ENCODE data around the gene DOHH. TPM values are rescaled to one million over a fixed set of nuclear protein-coding genes. Genes with fewer than 3 reads are reported as not detected.

Gene DOHH
- total and polyA plus RNA-seq, 2 experiments from 2014 or later = 19.0 to 34.7 TPM

GRCh38 chr19:3528080-3528479 lies 27.6 kb upstream of the DOHH start:
- Mint-ChIP-seq H3K36me3 (ENCODE audit: low read depth) (peaks cover 12% of the 10 kb centered on the region), H3K9me3 (no peaks in the 10 kb centered on the region), H3K4me3 (no peak overlapping the region), H3K27ac (no peak overlapping the region), H3K4me1 (no peaks in the 10 kb centered on the region; the same call in 2 of the 3 replicates), H3K27me3 (ENCODE audit: insufficient read depth, low read depth, poor library complexity) (peaks cover 5% of the 10 kb centered on the region)
- Histone ChIP-seq H3F3A (replicated peaks; ENCODE audit: low read depth) (no peaks in the 10 kb centered on the region), H3K4me3 (no peak overlapping the region), H3K4me2 (no peak overlapping the region), H3K4me1 (ENCODE audit: insufficient read depth) (no peaks in the 10 kb centered on the region), H3K36me3 (ENCODE audit: insufficient read depth) (no peaks in the 10 kb centered on the region), H2AFZ (no peak overlapping the region), H3K79me2 (replicated peaks; ENCODE audit: insufficient read depth) (no peaks in the 10 kb centered on the region), H3K27me3 (ENCODE audit: insufficient read depth) (no peaks in the 10 kb centered on the region), H3K27ac (ENCODE audit: low read depth) (no peak overlapping the region), H4K20me1 (replicated peaks; ENCODE audit: insufficient read depth) (no peaks in the 10 kb centered on the region; the same call in 1 of the 2 replicates), H3K9me2 (ENCODE audit: insufficient read depth) (no peaks in the 10 kb centered on the region)
- no peak for TF ChIP-seq EZH2 (IDR thresholded peaks at IDR 0.05; ENCODE audit: low read depth, unreplicated experiment)
- no peak for TF ChIP-seq NANOG (IDR thresholded peaks at IDR 0.05; ENCODE audit: borderline replicate concordance)
- TF ChIP-seq, protein P1, sequence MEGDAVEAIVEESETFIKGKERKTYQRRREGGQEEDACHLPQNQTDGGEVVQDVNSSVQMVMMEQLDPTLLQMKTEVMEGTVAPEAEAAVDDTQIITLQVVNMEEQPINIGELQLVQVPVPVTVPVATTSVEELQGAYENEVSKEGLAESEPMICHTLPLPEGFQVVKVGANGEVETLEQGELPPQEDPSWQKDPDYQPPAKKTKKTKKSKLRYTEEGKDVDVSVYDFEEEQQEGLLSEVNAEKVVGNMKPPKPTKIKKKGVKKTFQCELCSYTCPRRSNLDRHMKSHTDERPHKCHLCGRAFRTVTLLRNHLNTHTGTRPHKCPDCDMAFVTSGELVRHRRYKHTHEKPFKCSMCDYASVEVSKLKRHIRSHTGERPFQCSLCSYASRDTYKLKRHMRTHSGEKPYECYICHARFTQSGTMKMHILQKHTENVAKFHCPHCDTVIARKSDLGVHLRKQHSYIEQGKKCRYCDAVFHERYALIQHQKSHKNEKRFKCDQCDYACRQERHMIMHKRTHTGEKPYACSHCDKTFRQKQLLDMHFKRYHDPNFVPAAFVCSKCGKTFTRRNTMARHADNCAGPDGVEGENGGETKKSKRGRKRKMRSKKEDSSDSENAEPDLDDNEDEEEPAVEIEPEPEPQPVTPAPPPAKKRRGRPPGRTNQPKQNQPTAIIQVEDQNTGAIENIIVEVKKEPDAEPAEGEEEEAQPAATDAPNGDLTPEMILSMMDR (conservative IDR thresholded peaks at IDR 0.05; ENCODE audit: low read depth in 2 of 2) = no peak
- no peak for TF ChIP-seq ZNF331 (CRISPR knock-in tag; IDR thresholded peaks at IDR 0.05; ENCODE audit: low read depth)
- no peak for TF ChIP-seq ETS1 (IDR thresholded peaks at IDR 0.05)
- no peak for TF ChIP-seq EZH2phosphoT487 (IDR thresholded peaks at IDR 0.05; ENCODE audit: unreplicated experiment)
- no peak for TF ChIP-seq REST (IDR thresholded peaks at IDR 0.05; ENCODE audit: unreplicated experiment)
- no peak for TF ChIP-seq JUNB (IDR thresholded peaks at IDR 0.05; ENCODE audit: unreplicated experiment)
- no peak for TF ChIP-seq POLR2AphosphoS5 (IDR thresholded peaks at IDR 0.05; ENCODE audit: low read depth)
- TF ChIP-seq CREB1 (CRISPR knock-in tag; IDR thresholded peaks at IDR 0.05; ENCODE audit: low read depth) = no peak
- DNase-seq (ENCODE audit: low spot score) (no peak), ATAC-seq (no peak)
